ENCODE data around the gene CABP7. TPM values are rescaled to one million over a fixed set of nuclear protein-coding genes. Genes with fewer than 3 reads are reported as not detected.
A peak's percentile ranks its signal among the peaks of the same experiment; 100 is the strongest.

CABP7 gene
- total RNA-seq, 1 donor from 2014 or later, result 14.6 TPM

DNA sequence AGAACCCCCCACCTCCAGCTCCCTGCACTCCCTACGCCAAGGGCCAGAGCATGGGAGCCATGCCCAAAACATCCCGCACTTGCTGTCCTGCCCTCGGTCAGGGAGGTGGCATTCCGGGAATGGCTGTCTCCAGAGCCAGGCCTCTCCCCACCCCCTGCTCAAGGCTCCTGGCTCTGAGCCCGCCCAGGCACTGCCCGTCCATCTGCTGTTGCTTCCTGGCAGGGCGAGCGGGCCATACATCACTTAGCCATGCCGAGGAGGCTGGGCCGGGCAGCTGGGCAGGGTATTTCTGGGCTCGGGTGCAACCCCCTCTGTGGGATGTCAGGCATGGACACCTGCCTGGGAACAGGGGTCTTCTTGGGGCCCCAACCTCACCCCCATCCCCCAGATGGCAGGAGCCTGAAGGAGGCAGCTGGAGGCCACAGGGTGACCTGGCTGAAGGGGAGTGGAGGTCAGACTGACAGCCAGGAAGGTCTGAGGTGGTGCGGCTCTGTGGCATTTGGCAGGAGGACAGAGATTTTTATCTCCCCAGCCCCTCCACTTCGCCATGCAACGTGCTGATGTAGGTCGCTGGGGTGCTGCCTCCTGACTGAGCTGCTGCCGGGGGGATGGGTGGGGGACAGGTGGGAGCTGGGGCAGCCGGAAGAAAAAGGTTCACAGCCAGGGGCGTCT lies 8.7 kb upstream of the CABP7 start:
- H3K36me3 Mint-ChIP-seq (ENCODE audit: unreplicated experiment), result no peaks in the 10 kb centered on the region
- DNase-seq, result no peak
- H3K27me3 Mint-ChIP-seq (ENCODE audit: unreplicated experiment), result peaks cover 17% of the 10 kb centered on the region
- H3K4me3 Mint-ChIP-seq (ENCODE audit: unreplicated experiment), result no peak overlapping the region
- TF ChIP-seq, protein P1, sequence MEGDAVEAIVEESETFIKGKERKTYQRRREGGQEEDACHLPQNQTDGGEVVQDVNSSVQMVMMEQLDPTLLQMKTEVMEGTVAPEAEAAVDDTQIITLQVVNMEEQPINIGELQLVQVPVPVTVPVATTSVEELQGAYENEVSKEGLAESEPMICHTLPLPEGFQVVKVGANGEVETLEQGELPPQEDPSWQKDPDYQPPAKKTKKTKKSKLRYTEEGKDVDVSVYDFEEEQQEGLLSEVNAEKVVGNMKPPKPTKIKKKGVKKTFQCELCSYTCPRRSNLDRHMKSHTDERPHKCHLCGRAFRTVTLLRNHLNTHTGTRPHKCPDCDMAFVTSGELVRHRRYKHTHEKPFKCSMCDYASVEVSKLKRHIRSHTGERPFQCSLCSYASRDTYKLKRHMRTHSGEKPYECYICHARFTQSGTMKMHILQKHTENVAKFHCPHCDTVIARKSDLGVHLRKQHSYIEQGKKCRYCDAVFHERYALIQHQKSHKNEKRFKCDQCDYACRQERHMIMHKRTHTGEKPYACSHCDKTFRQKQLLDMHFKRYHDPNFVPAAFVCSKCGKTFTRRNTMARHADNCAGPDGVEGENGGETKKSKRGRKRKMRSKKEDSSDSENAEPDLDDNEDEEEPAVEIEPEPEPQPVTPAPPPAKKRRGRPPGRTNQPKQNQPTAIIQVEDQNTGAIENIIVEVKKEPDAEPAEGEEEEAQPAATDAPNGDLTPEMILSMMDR (IDR thresholded peaks at IDR 0.05; ENCODE audit: partially characterized antibody, unreplicated experiment), result no peak
- no peak overlapping the region for H3K27ac Mint-ChIP-seq (ENCODE audit: unreplicated experiment)
- H3K9me3 Mint-ChIP-seq (ENCODE audit: unreplicated experiment), result peaks cover 5% of the 10 kb centered on the region
- H3K4me1 Mint-ChIP-seq (ENCODE audit: low read depth, unreplicated experiment), result peaks cover 32% of the 10 kb centered on the region

DNA sequence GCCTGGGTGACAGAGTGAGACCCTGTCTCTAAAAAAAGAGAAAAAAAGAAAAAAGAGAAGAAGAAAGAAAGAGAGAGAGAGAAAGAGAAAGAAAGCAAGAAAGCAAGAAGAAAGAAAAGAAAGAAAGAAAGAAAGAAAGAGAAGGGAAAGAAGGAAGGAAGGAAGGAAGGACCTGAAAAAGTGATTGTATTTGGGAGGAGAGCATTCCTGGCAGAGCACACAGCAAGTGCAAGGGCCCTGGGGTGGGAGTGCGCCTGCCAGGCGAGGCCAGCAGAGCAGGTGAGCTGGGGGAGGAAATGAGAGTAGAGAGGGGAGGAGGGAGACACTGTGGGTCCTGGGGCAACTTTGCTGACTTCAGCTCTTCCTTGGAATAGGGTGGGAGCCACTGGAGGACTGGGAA lies 7.7 kb upstream of the CABP7 start:
- TF ChIP-seq, protein P1 (IDR thresholded peaks at IDR 0.05; ENCODE audit: partially characterized antibody, unreplicated experiment), result no peak
- DNase-seq, result no peak
- peaks cover 27% of the 10 kb centered on the region for H3K27me3 Mint-ChIP-seq (ENCODE audit: unreplicated experiment)
- peaks cover 11% of the 10 kb centered on the region for H3K9me3 Mint-ChIP-seq (ENCODE audit: unreplicated experiment)
- H3K4me3 Mint-ChIP-seq (ENCODE audit: unreplicated experiment), result peak overlapping the region; percentile 22
- H3K27ac Mint-ChIP-seq (ENCODE audit: unreplicated experiment), result no peak overlapping the region
- peaks cover 33% of the 10 kb centered on the region for H3K4me1 Mint-ChIP-seq (ENCODE audit: low read depth, unreplicated experiment)
- H3K36me3 Mint-ChIP-seq (ENCODE audit: unreplicated experiment), result no peaks in the 10 kb centered on the region

DNA sequence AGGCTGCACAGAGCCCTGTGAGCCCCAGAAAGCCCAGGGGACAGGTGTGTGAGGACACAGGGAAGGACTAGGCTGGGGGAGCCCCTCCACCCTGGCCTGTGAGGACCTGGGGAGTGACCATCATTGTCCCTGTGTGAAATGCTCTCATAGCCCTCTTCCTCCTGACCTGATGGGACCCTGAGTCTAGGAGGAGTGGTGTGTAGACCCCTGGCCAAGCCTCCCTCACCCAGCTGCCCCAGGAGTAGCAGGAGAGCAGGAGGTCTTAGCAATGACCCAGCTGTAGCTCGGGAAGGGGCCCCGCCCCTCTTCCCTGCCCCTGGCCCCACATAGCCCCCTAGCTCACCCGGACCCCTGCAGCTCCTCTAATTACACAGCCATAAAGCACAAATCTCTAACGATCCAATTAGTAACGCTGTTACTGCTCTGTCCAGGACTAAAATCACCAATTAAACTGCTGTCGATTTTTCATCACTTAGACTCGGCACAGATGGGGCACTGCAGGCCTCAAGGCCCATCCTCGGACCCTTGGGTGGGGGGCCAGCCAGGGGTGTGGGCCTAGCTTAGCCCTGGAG lies 6.6 kb upstream of the CABP7 start:
- TF ChIP-seq, protein P1 (IDR thresholded peaks at IDR 0.05; ENCODE audit: partially characterized antibody, unreplicated experiment), result no peak
- H3K4me1 Mint-ChIP-seq (ENCODE audit: low read depth, unreplicated experiment), result peaks cover 35% of the 10 kb centered on the region
- no peaks in the 10 kb centered on the region for H3K36me3 Mint-ChIP-seq (ENCODE audit: unreplicated experiment)
- H3K27ac Mint-ChIP-seq (ENCODE audit: unreplicated experiment), result peak overlapping the region; percentile 80
- H3K27me3 Mint-ChIP-seq (ENCODE audit: unreplicated experiment), result peaks cover 31% of the 10 kb centered on the region
- DNase-seq, result no peak
- peak overlapping the region; percentile 9 for H3K4me3 Mint-ChIP-seq (ENCODE audit: unreplicated experiment)
- H3K9me3 Mint-ChIP-seq (ENCODE audit: unreplicated experiment), result peaks cover 11% of the 10 kb centered on the region

DNA sequence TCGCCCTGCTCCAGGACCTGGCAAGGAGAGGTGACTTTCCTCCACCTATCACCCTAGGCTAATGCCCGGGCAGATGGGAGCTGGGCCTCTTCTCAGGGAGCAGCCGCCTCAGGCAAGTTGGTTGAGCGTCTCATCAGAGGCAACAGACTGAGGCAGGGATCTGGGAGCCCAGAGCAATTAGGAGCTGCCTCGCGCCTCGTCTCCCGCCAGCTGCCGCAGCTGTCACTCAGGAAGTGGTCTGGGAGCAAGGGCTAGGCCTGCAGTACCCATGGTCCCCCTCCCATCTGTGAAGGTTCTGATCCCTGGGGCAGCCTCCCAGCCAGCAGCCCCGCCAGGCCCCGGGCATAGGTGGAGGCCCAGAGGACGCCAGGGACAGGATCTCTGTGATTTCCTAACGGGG lies 4.6 kb upstream of the CABP7 start:
- DNase-seq, result peak; percentile 82
- Mint-ChIP-seq H3K4me3 (ENCODE audit: unreplicated experiment) (no peak overlapping the region), H3K36me3 (ENCODE audit: unreplicated experiment) (no peaks in the 10 kb centered on the region), H3K4me1 (ENCODE audit: low read depth, unreplicated experiment) (peaks cover 45% of the 10 kb centered on the region), H3K27ac (ENCODE audit: unreplicated experiment) (no peak overlapping the region), H3K9me3 (ENCODE audit: unreplicated experiment) (peaks cover 19% of the 10 kb centered on the region), H3K27me3 (ENCODE audit: unreplicated experiment) (peaks cover 37% of the 10 kb centered on the region)
- TF ChIP-seq, protein P1 (IDR thresholded peaks at IDR 0.05; ENCODE audit: partially characterized antibody, unreplicated experiment), result no peak

DNA sequence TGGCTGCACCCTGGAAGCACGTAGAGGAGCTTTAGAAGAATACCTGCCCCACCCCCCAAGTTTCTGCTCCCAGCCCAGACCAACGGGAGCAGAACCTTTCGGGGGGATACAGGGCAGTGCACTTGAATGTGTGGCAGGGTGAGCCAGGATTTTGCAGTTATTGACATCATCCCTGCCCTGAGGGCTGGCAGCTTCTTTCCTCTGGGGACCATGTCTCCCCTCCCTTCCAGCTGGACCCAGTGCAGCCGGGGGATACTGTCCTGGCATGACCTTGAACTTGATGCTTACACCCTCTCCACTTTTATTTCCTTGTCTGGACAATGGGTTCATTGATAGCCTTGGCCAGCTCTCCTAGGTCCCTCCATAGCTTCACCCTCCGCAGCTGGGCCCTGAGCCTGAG lies 4.1 kb upstream of the CABP7 start:
- Mint-ChIP-seq H3K27me3 (ENCODE audit: unreplicated experiment) (peaks cover 37% of the 10 kb centered on the region), H3K27ac (ENCODE audit: unreplicated experiment) (no peak overlapping the region), H3K36me3 (ENCODE audit: unreplicated experiment) (no peaks in the 10 kb centered on the region), H3K4me1 (ENCODE audit: low read depth, unreplicated experiment) (peaks cover 45% of the 10 kb centered on the region), H3K4me3 (ENCODE audit: unreplicated experiment) (no peak overlapping the region), H3K9me3 (ENCODE audit: unreplicated experiment) (peaks cover 19% of the 10 kb centered on the region)
- DNase-seq, result no peak
- TF ChIP-seq, protein P1 (IDR thresholded peaks at IDR 0.05; ENCODE audit: partially characterized antibody, unreplicated experiment), result no peak

Data from glutamatergic neuron (in vitro differentiated cells).